C4-2B (cell line): Measurements from ENCODE around the gene TEX19.

ENCODE experiments used
- ZFX ChIP-seq: fragments of 450-650 bp; IDR thresholded peaks from 2 replicates; pipeline ENCODE4 v1.6.1; 2017
- TF ChIP-seq, protein P1 (sequence below): fragments of 450-650 bp; conservative IDR thresholded peaks from 2 replicates; pipeline ENCODE4 v1.5.1; 2017; ENCODE audit warnings: mild to moderate bottlenecking

GRCh38 chr17:82392941-82393340 lies 33.9 kb downstream of the TEX19 start:
- TF ChIP-seq, protein P1, sequence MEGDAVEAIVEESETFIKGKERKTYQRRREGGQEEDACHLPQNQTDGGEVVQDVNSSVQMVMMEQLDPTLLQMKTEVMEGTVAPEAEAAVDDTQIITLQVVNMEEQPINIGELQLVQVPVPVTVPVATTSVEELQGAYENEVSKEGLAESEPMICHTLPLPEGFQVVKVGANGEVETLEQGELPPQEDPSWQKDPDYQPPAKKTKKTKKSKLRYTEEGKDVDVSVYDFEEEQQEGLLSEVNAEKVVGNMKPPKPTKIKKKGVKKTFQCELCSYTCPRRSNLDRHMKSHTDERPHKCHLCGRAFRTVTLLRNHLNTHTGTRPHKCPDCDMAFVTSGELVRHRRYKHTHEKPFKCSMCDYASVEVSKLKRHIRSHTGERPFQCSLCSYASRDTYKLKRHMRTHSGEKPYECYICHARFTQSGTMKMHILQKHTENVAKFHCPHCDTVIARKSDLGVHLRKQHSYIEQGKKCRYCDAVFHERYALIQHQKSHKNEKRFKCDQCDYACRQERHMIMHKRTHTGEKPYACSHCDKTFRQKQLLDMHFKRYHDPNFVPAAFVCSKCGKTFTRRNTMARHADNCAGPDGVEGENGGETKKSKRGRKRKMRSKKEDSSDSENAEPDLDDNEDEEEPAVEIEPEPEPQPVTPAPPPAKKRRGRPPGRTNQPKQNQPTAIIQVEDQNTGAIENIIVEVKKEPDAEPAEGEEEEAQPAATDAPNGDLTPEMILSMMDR = no peak
- TF ChIP-seq ZFX = no peak
